ENCODE measurements around the gene GPRIN2. TPM values are rescaled to one million over a fixed set of nuclear protein-coding genes. Genes with fewer than 3 reads are reported as not detected.
"Not testable (repeated sequence)": the region's sequence is repeated elsewhere in the genome, so short reads cannot be mapped to it uniquely, and the experiment has no call there.

The GPRIN2 gene
- total RNA-seq, 1 experiment from 2014 or later: 10.5 TPM

GRCh38 chr10:46565591-46566332 is 9.3 kb upstream of the GPRIN2 start:
- not testable (repeated sequence) for H3K4me3 Mint-ChIP-seq; H3K18ac ChIP-seq (ENCODE audit: insufficient read length, low read depth, low read length); H3K56ac ChIP-seq (ENCODE audit: insufficient read length, low read depth, low read length); H4K20me1 ChIP-seq (ENCODE audit: control insufficient read depth, insufficient read depth, insufficient read length); H3K27me3 ChIP-seq (ENCODE audit: insufficient read depth, low read length); H3K23me2 ChIP-seq (ENCODE audit: insufficient read length, low read depth, low read length, poor library complexity, severe bottlenecking); H3K9me3 ChIP-seq (ENCODE audit: control insufficient read depth, low read depth, low read length); H3K36me3 Mint-ChIP-seq (ENCODE audit: insufficient read depth in 1 of 3, low read depth in 3 of 3); H4K8ac ChIP-seq (replicated peaks; ENCODE audit: insufficient read length, low read depth, low read length); H3K27ac ChIP-seq (ENCODE audit: insufficient read length, low read depth, low read length); H2BK120ac ChIP-seq (ENCODE audit: low read depth, low read length, poor library complexity, severe bottlenecking); H2AK5ac ChIP-seq (ENCODE audit: insufficient read length, low read length); H2BK20ac ChIP-seq (ENCODE audit: low read depth, low read length, poor library complexity, severe bottlenecking); H3K9ac ChIP-seq (ENCODE audit: extremely low read depth, insufficient read length, low read length); H2BK15ac ChIP-seq (ENCODE audit: low read depth, low read length); H3K79me2 ChIP-seq (ENCODE audit: insufficient read depth, low read length); H3K9me3 Mint-ChIP-seq; H3K4me2 ChIP-seq (ENCODE audit: insufficient read depth, insufficient read length, low read length); H4K5ac ChIP-seq (ENCODE audit: insufficient read length, low read depth, low read length); H2BK12ac ChIP-seq (ENCODE audit: insufficient read length, low read depth, low read length); H4K91ac ChIP-seq (ENCODE audit: insufficient read length, low read depth, low read length); H3K27ac Mint-ChIP-seq; H3K79me1 ChIP-seq (ENCODE audit: insufficient read depth, low read depth, low read length, poor library complexity, severe bottlenecking); H3K4me1 ChIP-seq (ENCODE audit: insufficient read depth, low read length); H3K14ac ChIP-seq (ENCODE audit: insufficient read depth, low read length); H3K4ac ChIP-seq (ENCODE audit: low read depth, low read length); H2AFZ ChIP-seq (ENCODE audit: low read length); H3K23ac ChIP-seq (ENCODE audit: insufficient read length, low read depth, low read length); H3T11ph ChIP-seq (ENCODE audit: low read length); H3K4me1 Mint-ChIP-seq; H3K27me3 Mint-ChIP-seq (ENCODE audit: low read depth); H2BK5ac ChIP-seq (ENCODE audit: insufficient read length, low read length)
- WGBS (ENCODE audit: extremely low coverage, insufficient read length, low lambda C conversion rate): no CpG with 5 or more reads among the region's 6 CpGs
- DNase-seq: peak; percentile 76
- TF ChIP-seq, protein P1, sequence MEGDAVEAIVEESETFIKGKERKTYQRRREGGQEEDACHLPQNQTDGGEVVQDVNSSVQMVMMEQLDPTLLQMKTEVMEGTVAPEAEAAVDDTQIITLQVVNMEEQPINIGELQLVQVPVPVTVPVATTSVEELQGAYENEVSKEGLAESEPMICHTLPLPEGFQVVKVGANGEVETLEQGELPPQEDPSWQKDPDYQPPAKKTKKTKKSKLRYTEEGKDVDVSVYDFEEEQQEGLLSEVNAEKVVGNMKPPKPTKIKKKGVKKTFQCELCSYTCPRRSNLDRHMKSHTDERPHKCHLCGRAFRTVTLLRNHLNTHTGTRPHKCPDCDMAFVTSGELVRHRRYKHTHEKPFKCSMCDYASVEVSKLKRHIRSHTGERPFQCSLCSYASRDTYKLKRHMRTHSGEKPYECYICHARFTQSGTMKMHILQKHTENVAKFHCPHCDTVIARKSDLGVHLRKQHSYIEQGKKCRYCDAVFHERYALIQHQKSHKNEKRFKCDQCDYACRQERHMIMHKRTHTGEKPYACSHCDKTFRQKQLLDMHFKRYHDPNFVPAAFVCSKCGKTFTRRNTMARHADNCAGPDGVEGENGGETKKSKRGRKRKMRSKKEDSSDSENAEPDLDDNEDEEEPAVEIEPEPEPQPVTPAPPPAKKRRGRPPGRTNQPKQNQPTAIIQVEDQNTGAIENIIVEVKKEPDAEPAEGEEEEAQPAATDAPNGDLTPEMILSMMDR (conservative IDR thresholded peaks at IDR 0.05): peak; percentile 76

Data from H9 (cell line).